BLaER1 treated with 17β-estradiol and CSF1 and Interleukin-3, amounts not matched to agents 10 nM and 100 nM (cell line): ENCODE results near the gene MMRN2.
A peak's percentile ranks its signal among the peaks of the same experiment; 100 is the strongest.
"Not testable (repeated sequence)": the region's sequence is repeated elsewhere in the genome, so short reads cannot be mapped to it uniquely, and the experiment has no call there.

Source experiments
- H3K27ac ChIP-seq, 11 experiments: shearing (Covaris generic); formaldehyde crosslinking; 2 replicates each; pipeline ENCODE4 v1.8.1; 2022
- H3K27me3 ChIP-seq, 11 experiments: shearing (Covaris generic); formaldehyde crosslinking; 2 replicates each; pipeline ENCODE4 v1.8.1; 2022
- H3K36me3 ChIP-seq, 11 experiments: shearing (Covaris generic); formaldehyde crosslinking; 2 replicates each; pipeline ENCODE4 v1.8.1; 2022
- H3K4me1 ChIP-seq, 10 experiments: shearing (Covaris generic); formaldehyde crosslinking; 2 replicates each; pipeline ENCODE4 v1.8.1; 2022
- H3K4me2 ChIP-seq, 11 experiments: shearing (Covaris generic); formaldehyde crosslinking; 2 replicates each; pipeline ENCODE4 v1.8.1; 2022
- H3K4me3 ChIP-seq, 10 experiments: shearing (Covaris generic); formaldehyde crosslinking; 2 replicates each; pipeline ENCODE4 v1.8.1; 2022
- H3K9ac ChIP-seq, 11 experiments: shearing (Covaris generic); formaldehyde crosslinking; 2 replicates each; pipeline ENCODE4 v1.8.1; 2022
- H3K9me3 ChIP-seq, 11 experiments: shearing (Covaris generic); formaldehyde crosslinking; replicated peaks in 1 of 11; 2 replicates each; pipeline ENCODE4 v1.8.1; 2022
- H4K20me1 ChIP-seq, 11 experiments: shearing (Covaris generic); formaldehyde crosslinking; 2 replicates each; pipeline ENCODE4 v1.8.1; 2022
- Cebpa-rat ChIP-seq, 11 experiments: shearing (Covaris generic); IDR thresholded peaks; 2 replicates each; pipeline ENCODE4 v1.8.1; 2022

MMRN2 gene

GRCh38 chr10:86981716-86982115, 24.3 kb upstream of the MMRN2 start:
- H3K36me3 ChIP-seq = no peaks in the 10 kb centered on the region
- H3K9ac ChIP-seq = no peak overlapping the region
- H3K4me1 ChIP-seq = peaks cover 0 to 32% (median 7%) of the 10 kb centered on the region in 10 experiments; a peak in 15 of 20 replicates
- H3K27ac ChIP-seq = no peak overlapping the region
- TF ChIP-seq Cebpa-rat (IDR thresholded peaks at IDR 0.05) = no peak
- H3K27me3 ChIP-seq = no peaks in the 10 kb centered on the region
- peak overlapping the region in 2 of 11 experiments; percentile 66 to 82; a peak in 3 of 22 replicates for H3K4me2 ChIP-seq
- H3K4me3 ChIP-seq = no peak overlapping the region
- no peaks in the 10 kb centered on the region for H3K9me3 ChIP-seq
- no peaks in the 10 kb centered on the region for H4K20me1 ChIP-seq

GRCh38 chr10:86981020-86981419, 23.6 kb upstream of the MMRN2 start:
- Histone ChIP-seq H3K4me1 (peaks cover 0 to 32% (median 7%) of the 10 kb centered on the region in 10 experiments; a peak in 15 of 20 replicates), H3K4me2 (peak overlapping the region in 2 of 11 experiments; percentile 66 to 82; a peak in 4 of 22 replicates)
- not testable (repeated sequence) for H3K27me3 ChIP-seq, H4K20me1 ChIP-seq, H3K27ac ChIP-seq, H3K9ac ChIP-seq, H3K4me3 ChIP-seq, H3K9me3 ChIP-seq, H3K36me3 ChIP-seq

- no peak for TF ChIP-seq Cebpa-rat (IDR thresholded peaks at IDR 0.05)
- H3K36me3 ChIP-seq = no peaks in the 10 kb centered on the region
- H3K4me3 ChIP-seq = no peak overlapping the region
- H3K4me2 ChIP-seq = peak overlapping the region in 10 of 11 experiments; percentile 19 to 82 (median 38); a peak in 14 of 22 replicates
- peaks cover 0 to 32% (median 7%) of the 10 kb centered on the region in 10 experiments; a peak in 15 of 20 replicates for H3K4me1 ChIP-seq
- H4K20me1 ChIP-seq = no peaks in the 10 kb centered on the region
- H3K27me3 ChIP-seq = no peaks in the 10 kb centered on the region
- peak overlapping the region in 1 of 11 experiments; percentile 9; a peak in 1 of 22 replicates for H3K27ac ChIP-seq
- no peaks in the 10 kb centered on the region for H3K9me3 ChIP-seq
- H3K9ac ChIP-seq = peak overlapping the region in 2 of 11 experiments; percentile 6 to 11; a peak in 1 of 22 replicates
Measured at GRCh38 chr10:86979977-86980448, 22.6 kb upstream of the MMRN2 start.

- Histone ChIP-seq H3K27me3 (no peaks in the 10 kb centered on the region), H3K4me3 (no peak overlapping the region), H3K4me1 (peaks cover 0 to 32% (median 7%) of the 10 kb centered on the region in 10 experiments; a peak in 15 of 20 replicates), H3K9ac (no peak overlapping the region), H3K9me3 (no peaks in the 10 kb centered on the region), H4K20me1 (no peaks in the 10 kb centered on the region), H3K36me3 (no peaks in the 10 kb centered on the region), H3K4me2 (peak overlapping the region in 3 of 11 experiments; percentile 50 to 82 (median 66); a peak in 5 of 22 replicates), H3K27ac (no peak overlapping the region)
- TF ChIP-seq Cebpa-rat (IDR thresholded peaks at IDR 0.05) = no peak
Measured at GRCh38 chr10:86979296-86979818, 21.9 kb upstream of the MMRN2 start.

DNA sequence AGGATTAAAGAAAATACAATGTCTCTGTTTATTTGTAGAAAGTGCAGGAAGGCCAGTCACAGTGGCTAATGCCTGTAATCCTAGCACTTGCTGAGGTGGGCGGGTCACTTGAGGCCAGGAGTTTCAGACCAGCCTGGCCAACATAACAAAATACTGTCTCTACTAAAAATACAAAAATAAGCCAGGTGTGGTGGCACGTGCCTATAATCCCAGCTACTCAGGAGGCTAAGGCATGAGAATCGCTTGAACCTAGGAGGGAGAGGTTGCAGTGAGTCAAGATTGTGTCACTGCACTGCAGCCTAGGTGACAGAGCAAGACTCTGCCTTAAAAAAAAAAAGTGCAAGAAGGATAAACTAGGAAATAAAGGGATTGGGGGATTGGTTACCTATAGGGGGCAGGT, 21.0 kb upstream of the MMRN2 start:
- H3K36me3 ChIP-seq, H3K27ac ChIP-seq, H3K9me3 ChIP-seq, H3K4me3 ChIP-seq, H4K20me1 ChIP-seq, H3K4me2 ChIP-seq, H3K9ac ChIP-seq, H3K27me3 ChIP-seq: not testable (repeated sequence)
- H3K4me1 ChIP-seq = peaks cover 0 to 32% (median 7%) of the 10 kb centered on the region in 10 experiments; a peak in 15 of 20 replicates

DNA sequence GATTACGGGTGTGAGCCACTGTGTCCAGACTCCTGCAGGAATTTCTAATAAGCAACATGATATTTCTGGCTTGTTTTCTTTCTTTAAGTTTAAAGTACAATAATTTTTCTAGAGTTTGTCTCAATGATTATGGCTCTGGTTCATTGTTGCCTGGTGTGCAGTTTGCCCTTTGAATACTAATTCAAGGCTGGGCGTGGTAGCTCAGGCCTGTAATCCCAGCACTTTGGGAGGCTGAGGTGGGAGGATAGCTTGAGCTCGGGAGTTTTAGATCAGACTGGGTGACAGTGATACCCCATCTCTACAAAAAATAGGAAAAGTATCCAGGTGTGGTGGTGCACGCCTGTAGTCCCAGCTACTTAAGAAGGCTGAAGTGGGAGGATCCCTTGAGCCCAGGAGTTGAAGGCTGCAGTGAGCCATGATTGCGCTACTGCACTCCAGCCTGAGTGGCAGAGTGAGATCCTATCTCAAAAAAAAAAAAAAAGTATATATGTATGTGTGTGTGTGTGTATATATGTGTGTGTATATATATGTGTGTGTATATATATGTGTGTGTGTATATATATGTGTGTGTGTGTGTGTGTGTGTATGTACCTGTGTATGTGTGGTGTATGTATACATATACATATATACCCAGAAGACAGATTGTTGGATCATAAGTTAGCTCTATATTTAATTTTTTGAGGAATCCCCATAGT, 19.1 kb upstream of the MMRN2 start:
- TF ChIP-seq Cebpa-rat (IDR thresholded peaks at IDR 0.05) = no peak
- Histone ChIP-seq H3K9ac (no peak overlapping the region), H3K36me3 (no peaks in the 10 kb centered on the region), H3K9me3 (peaks cover 0 to 4% (median 0%) of the 10 kb centered on the region in 11 experiments; a peak in 2 of 22 replicates), H4K20me1 (no peaks in the 10 kb centered on the region), H3K4me3 (no peak overlapping the region), H3K27me3 (peaks cover 0 to 5% (median 2%) of the 10 kb centered on the region in 11 experiments; a peak in 10 of 22 replicates), H3K4me1 (peaks cover 0 to 29% (median 14%) of the 10 kb centered on the region in 10 experiments; a peak in 17 of 20 replicates), H3K4me2 (no peak overlapping the region), H3K27ac (no peak overlapping the region)

DNA sequence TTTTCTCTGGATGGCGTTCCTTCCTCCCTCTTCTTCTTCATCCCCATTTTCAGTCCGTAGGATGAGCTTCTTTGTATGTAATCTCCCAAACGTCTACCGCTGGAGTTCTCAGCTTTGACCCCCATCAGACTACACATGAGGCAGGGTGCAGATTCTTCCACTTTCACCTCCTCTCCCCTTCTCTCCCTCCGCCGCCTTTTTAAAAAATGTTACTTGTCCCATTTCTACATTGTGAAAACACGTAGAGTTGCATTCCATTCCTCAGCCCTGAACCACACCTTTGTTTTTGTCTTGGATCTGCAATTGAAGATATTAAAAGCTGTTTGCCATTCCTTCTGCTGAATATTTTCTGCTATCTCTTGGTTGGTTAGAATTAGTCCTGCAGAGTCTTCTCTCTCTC, 17.1 kb upstream of the MMRN2 start:
- Histone ChIP-seq H3K27me3 (peaks cover 2 to 26% (median 22%) of the 10 kb centered on the region in 11 experiments; a peak in 20 of 22 replicates), H3K9ac (no peak overlapping the region), H3K27ac (no peak overlapping the region), H4K20me1 (no peaks in the 10 kb centered on the region), H3K36me3 (no peaks in the 10 kb centered on the region), H3K4me2 (no peak overlapping the region), H3K4me3 (no peak overlapping the region), H3K9me3 (peaks cover 0 to 8% (median 0%) of the 10 kb centered on the region in 11 experiments; a peak in 2 of 22 replicates), H3K4me1 (peaks cover 13 to 27% (median 25%) of the 10 kb centered on the region in 10 experiments)
- no peak for TF ChIP-seq Cebpa-rat (IDR thresholded peaks at IDR 0.05)

DNA sequence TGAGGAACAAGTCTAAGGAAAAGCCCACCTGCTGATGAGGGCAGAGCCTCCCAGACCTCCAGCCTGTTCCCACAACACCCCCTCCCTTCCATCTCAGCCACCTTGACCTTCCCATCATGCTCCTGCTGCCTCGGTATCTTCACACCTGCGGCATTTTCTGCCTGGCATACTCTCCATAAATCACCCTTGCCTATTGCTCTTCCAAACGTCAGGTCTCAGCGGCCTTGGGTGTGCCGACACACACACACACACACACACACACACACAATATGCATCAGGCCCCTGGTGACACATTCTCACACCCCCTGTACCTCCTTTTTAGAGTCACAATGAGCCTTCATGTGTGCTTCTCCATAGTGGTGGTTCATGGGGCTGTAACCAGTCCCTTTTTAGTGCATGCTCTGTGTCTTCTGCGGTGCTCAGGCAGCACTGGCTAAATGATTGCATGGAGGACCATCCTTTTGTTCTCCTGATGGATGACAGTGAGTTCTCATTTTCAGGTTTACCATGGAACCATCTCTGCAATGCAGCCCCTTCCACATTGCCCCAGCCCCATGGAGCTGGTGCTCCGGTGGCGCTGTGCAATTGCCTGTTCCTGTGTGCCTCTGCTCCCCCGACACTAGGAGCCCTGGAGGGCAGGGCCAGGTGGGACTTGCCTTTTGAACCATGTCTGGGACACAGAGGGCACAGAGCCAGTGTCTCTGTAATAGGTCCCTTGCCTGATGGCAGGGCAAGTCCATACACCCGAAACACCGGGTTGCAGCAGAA, 15.4 kb upstream of the MMRN2 start:
- Histone ChIP-seq H3K4me3 (no peak overlapping the region), H3K4me1 (peaks cover 13 to 42% (median 25%) of the 10 kb centered on the region in 10 experiments), H3K4me2 (no peak overlapping the region), H3K27ac (no peak overlapping the region), H3K27me3 (peaks cover 19 to 42% (median 39%) of the 10 kb centered on the region in 11 experiments), H3K36me3 (no peaks in the 10 kb centered on the region), H4K20me1 (no peaks in the 10 kb centered on the region), H3K9me3 (peaks cover 0 to 8% (median 0%) of the 10 kb centered on the region in 11 experiments; a peak in 2 of 22 replicates), H3K9ac (no peak overlapping the region)
- no peak for TF ChIP-seq Cebpa-rat (IDR thresholded peaks at IDR 0.05)
